ENCODE data around the gene POLR2I.
"Not testable (repeated sequence)": the region's sequence is repeated elsewhere in the genome, so short reads cannot be mapped to it uniquely, and the experiment has no call there.

POLR2I gene

DNA sequence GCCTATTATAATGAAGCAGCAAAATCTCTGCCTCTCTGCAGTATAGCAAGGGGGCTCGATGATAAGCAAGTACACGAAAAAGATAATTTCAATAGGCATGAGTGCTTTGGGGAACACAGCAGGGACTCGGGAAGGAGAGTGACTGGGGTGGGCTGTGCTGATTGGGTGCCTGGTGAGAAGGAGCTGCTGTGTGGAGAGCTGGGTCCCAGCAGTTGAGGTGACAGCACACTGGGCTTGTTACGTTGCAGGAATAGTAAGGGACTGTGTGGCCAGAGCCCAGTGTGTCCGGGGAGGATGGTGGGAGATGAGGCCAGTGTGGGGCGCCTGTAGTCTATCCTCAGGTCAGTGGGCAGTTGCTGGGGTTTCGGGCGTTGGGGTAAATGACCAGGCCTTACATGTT is 42.6 kb downstream of the POLR2I start:
- DNase-seq (ENCODE audit: extremely low spot score, insufficient read length, low read depth) (no peak), FAIRE-seq (no peak)

GRCh38 chr19:36068810-36069499 is 45.7 kb downstream of the POLR2I start:
- not testable (repeated sequence) for DNase-seq (ENCODE audit: extremely low spot score, insufficient read length, low read depth)

DNA sequence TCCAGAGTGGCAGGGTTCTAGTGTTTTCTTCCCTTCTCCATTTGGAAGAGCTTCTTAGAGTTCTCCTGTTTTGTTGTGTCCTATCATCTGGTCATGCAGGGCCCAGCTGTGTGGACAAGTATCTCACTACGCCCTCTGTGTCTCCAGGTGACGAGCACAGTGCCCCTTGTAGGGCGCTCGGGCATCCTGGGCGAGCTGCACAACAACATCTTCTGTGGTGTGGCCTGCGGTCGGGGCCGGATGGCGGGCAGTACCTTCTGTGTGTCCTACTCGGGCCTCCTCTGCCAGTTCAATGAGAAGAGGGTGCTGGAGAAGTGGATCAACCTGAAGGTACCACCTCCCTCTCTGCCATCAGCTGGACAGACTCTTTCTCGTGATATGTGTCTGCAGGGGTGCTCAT is 47.0 kb downstream of the POLR2I start:
- no peak for FAIRE-seq

More at GRCh38 chr19:36068810-36069499, 45.7 kb downstream of the POLR2I start:
- FAIRE-seq: not testable (repeated sequence)

GRCh38 chr19:36064826-36065225 is 49.8 kb downstream of the POLR2I start:
- DNase-seq (ENCODE audit: extremely low spot score, insufficient read length, low read depth) (no peak), FAIRE-seq (no peak)

More for the DNA sequence above, 47.0 kb downstream of the POLR2I start:
- DNase-seq (ENCODE audit: extremely low spot score, insufficient read length, low read depth): no peak
